PFSK-1 (cell line): Measurements from ENCODE around the gene NPIPB6.

Experiments
- FOXP2 ChIP-seq: optimal IDR thresholded peaks from 2 replicates; pipeline ENCODE3; 2011; ENCODE audit warnings: borderline replicate concordance, control low read depth, inconsistent platforms; ENCODE audit not compliant: insufficient read depth; ENCODE audit errors: extremely low read length, extremely low read depth
- POLR2AphosphoS5 ChIP-seq: IDR thresholded peaks from 2 replicates; pipeline ENCODE4 v1.6.1; 2012; ENCODE audit warnings: low read depth, mild to moderate bottlenecking, control low read depth, low read length, moderate library complexity
- REST ChIP-seq, 2 experiments: IDR thresholded peaks; 2 replicates each; pipeline versions ENCODE4 v1.6.1 to v1.8.0; 2011 to 2012; ENCODE audit warnings: low read depth in 2 of 2, low read length in 2 of 2, control low read depth in 1 of 2, inconsistent platforms in 1 of 2, mild to moderate bottlenecking in 1 of 2, moderate library complexity in 1 of 2; ENCODE audit not compliant: insufficient read depth in 1 of 2

- TF ChIP-seq REST (IDR thresholded peaks at IDR 0.05; ENCODE audit: insufficient read depth in 1 of 2, low read depth in 2 of 2, low read length in 2 of 2): no peak
- TF ChIP-seq FOXP2: no peak
- no peak for TF ChIP-seq POLR2AphosphoS5
Observed at GRCh38 chr16:28320023-28320561, 43.2 kb downstream of the NPIPB6 start.
